Spleen (tissue), 7 donors: ENCODE measurements around the gene TMEM127.
"Not testable (repeated sequence)": the region's sequence is repeated elsewhere in the genome, so short reads cannot be mapped to it uniquely, and the experiment has no call there.

Experiments
- POLR2A ChIP-seq, 3 donors: fragments of 450-650 bp; IDR thresholded peaks; one replicate each; pipeline ENCODE4 v1.5.1; 2017; ENCODE audit warnings: antibody characterized with exemption in 3 of 3, mild to moderate bottlenecking in 1 of 3
- TF ChIP-seq, protein P1 (sequence below), 11 experiments: fragments of 200-600 bp in 7 of 11; fragments of 450-650 bp in 4 of 11; sonication (generic) in 4 of 11; IDR thresholded peaks in 8 of 11; conservative IDR thresholded peaks in 3 of 11; 1 replicate in 7 of 11; 2 replicates in 4 of 11; pipeline versions ENCODE4 v1.4.0 to v1.8.0; 2016 to 2021; ENCODE audit warnings: antibody characterized with exemption in 11 of 11, inconsistent platforms in 4 of 11, mild to moderate bottlenecking in 1 of 11
- donor health status: DM: no; HTN: no; CAD: no; lungs with moderate emphysema.
- donor health status: DM: no; HTN: no; CAD: no.
- donor health status: DM: no; HTN: no; CAD: no.

DNA sequence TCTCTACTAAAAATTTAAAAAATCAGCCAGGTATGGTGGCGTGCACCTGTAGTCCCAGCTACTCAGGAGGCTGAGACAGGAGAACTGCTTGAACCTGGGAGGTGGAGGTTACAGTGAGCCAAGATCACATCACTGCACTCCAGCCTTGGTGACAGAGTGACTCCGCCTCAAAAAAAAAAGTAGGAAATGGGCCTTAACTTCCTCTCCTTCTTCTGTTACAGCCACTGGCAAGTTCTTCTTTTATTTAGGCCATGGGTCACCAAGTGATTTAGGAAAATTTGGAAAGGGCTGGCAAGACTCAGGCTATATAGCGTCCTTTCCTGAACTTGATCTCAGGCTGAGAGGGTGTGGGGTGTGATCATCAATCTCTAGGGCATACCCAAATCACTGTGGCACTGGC lies 8.1 kb downstream of the TMEM127 start:
- TF ChIP-seq, protein P1, sequence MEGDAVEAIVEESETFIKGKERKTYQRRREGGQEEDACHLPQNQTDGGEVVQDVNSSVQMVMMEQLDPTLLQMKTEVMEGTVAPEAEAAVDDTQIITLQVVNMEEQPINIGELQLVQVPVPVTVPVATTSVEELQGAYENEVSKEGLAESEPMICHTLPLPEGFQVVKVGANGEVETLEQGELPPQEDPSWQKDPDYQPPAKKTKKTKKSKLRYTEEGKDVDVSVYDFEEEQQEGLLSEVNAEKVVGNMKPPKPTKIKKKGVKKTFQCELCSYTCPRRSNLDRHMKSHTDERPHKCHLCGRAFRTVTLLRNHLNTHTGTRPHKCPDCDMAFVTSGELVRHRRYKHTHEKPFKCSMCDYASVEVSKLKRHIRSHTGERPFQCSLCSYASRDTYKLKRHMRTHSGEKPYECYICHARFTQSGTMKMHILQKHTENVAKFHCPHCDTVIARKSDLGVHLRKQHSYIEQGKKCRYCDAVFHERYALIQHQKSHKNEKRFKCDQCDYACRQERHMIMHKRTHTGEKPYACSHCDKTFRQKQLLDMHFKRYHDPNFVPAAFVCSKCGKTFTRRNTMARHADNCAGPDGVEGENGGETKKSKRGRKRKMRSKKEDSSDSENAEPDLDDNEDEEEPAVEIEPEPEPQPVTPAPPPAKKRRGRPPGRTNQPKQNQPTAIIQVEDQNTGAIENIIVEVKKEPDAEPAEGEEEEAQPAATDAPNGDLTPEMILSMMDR (IDR thresholded peaks at IDR 0.05 in 8 of 11, conservative IDR thresholded peaks at IDR 0.05 in 3 of 11): not testable (repeated sequence)
- TF ChIP-seq POLR2A (IDR thresholded peaks at IDR 0.05): not testable (repeated sequence)
